Measurements from ENCODE around the gene CDK16.

Gene CDK16

DNA sequence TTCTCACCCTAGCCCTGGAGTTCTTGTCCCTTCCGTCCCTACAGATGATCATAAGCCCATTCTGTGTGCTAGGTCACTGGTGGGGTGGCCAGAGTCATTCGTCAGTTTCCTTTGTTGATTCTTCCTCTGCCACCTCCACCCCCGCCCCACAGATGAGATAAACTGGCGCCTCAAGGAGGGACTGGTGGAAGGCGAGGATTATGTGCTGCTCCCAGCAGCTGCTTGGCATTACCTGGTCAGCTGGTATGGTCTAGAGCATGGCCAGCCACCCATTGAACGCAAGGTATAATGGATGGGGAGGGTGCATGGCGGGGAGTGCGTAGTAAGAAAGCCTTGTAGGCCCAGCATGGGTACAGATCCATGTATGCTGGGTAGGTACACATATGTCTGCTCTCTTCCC lies 20.7 kb downstream of the CDK16 start:
- H3K4me3 Mint-ChIP-seq, result no peak overlapping the region
- H3K4me1 Mint-ChIP-seq, result peaks cover 34% of the 10 kb centered on the region
- peaks cover 54% of the 10 kb centered on the region for H3K36me3 Mint-ChIP-seq (ENCODE audit: low read depth)
- DNase-seq, result no peak
- H3K9me3 Mint-ChIP-seq, result no peaks in the 10 kb centered on the region
- TF ChIP-seq, protein P1, sequence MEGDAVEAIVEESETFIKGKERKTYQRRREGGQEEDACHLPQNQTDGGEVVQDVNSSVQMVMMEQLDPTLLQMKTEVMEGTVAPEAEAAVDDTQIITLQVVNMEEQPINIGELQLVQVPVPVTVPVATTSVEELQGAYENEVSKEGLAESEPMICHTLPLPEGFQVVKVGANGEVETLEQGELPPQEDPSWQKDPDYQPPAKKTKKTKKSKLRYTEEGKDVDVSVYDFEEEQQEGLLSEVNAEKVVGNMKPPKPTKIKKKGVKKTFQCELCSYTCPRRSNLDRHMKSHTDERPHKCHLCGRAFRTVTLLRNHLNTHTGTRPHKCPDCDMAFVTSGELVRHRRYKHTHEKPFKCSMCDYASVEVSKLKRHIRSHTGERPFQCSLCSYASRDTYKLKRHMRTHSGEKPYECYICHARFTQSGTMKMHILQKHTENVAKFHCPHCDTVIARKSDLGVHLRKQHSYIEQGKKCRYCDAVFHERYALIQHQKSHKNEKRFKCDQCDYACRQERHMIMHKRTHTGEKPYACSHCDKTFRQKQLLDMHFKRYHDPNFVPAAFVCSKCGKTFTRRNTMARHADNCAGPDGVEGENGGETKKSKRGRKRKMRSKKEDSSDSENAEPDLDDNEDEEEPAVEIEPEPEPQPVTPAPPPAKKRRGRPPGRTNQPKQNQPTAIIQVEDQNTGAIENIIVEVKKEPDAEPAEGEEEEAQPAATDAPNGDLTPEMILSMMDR (IDR thresholded peaks at IDR 0.05), result no peak
- H3K27ac Mint-ChIP-seq, result no peak overlapping the region
- H3K27me3 Mint-ChIP-seq (ENCODE audit: low read depth, poor library complexity), result no peaks in the 10 kb centered on the region

DNA sequence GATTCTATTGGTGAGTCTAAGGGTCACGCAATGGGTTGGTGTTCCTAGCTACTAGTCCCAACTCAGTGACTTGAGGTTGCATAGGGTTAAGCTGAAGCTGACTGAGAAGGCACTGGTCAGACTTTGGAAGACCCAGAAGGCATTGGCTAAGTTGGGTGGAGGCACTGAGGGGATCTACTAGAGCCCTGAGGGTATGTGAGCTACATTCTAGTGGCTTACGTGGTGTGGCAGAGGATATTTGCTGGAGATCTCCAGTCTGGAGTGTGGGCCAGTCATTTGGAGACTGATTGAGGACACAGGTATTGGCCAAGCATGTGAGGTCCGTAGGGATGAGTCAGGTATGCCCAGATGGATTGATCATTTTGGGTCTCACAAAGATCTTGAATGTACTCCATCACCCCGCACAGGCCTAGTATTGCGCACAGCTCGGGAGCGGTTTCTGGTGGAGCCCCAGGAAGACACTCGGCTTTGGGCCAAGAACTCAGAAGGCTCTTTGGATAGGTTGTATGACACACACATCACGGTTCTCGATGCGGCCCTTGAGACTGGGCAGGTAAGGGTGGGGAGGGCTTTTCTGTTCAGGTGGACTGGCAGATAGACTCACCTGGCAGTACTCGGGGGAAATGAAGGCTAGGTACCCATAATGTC lies 21.5 kb downstream of the CDK16 start:
- Mint-ChIP-seq H3K27me3 (ENCODE audit: low read depth, poor library complexity) (no peaks in the 10 kb centered on the region), H3K9me3 (no peaks in the 10 kb centered on the region), H3K27ac (peak overlapping the region; percentile 73), H3K4me1 (peaks cover 28% of the 10 kb centered on the region), H3K4me3 (no peak overlapping the region), H3K36me3 (ENCODE audit: low read depth) (peaks cover 61% of the 10 kb centered on the region)
- DNase-seq, result no peak
- TF ChIP-seq, protein P1 (IDR thresholded peaks at IDR 0.05), result no peak

DNA sequence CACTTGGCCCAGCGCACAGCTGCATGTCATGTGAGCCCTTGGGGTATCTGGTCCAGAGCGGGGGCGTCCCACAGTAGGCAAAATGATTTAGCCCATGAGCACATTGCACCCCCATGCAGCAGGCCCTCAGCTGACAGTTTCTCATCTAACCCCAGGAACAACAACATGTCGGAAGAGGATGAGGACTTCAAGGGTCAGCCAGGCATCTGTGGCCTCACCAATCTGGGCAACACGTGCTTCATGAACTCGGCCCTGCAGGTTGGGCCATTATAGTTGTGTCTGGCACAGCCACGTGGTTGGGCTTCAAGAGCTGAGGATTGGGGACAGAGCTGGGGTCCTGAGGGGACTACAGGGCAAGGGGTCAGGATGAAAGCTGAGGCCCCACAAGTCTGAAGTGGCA lies 22.1 kb downstream of the CDK16 start:
- Mint-ChIP-seq H3K4me1 (peaks cover 22% of the 10 kb centered on the region), H3K27me3 (ENCODE audit: low read depth, poor library complexity) (no peaks in the 10 kb centered on the region), H3K27ac (no peak overlapping the region), H3K36me3 (ENCODE audit: low read depth) (peaks cover 60% of the 10 kb centered on the region), H3K4me3 (no peak overlapping the region), H3K9me3 (no peaks in the 10 kb centered on the region)
- TF ChIP-seq, protein P1 (IDR thresholded peaks at IDR 0.05), result no peak
- no peak for DNase-seq

DNA sequence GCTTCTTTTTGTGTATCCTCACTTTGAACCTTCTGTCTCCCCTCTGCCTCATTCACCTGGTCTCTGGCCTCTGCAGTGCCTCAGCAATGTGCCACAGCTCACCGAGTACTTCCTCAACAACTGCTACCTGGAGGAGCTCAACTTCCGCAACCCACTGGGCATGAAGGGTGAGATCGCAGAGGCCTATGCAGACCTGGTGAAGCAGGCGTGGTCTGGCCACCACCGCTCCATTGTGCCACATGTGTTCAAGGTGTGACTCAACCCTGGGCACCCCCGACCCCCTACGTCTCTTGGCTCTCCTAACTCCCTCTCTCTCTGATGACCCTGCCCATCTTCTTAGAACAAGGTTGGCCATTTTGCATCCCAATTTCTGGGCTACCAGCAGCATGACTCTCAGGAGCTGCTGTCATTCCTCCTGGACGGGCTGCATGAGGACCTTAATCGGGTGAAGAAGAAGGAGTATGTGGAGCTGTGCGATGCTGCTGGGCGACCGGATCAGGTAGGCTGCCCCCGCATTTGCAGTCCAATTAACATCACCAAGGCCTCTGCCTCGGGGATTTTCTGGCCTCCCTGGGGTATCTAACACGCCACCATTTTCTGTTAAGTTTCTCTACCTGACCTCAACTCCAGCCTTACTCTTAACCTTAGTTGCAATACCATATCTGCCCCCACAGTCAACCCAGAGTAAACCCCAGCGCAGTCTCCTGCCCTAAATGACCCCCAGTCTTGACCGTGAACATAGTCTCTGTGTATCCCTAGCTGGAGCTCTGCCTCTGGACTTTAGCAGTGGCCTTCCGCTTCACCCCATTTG lies 22.9 kb downstream of the CDK16 start:
- Mint-ChIP-seq H3K27ac (peak overlapping the region; percentile 54), H3K4me1 (peaks cover 14% of the 10 kb centered on the region), H3K27me3 (ENCODE audit: low read depth, poor library complexity) (no peaks in the 10 kb centered on the region), H3K4me3 (no peak overlapping the region), H3K36me3 (ENCODE audit: low read depth) (peaks cover 67% of the 10 kb centered on the region), H3K9me3 (no peaks in the 10 kb centered on the region)
- TF ChIP-seq, protein P1 (IDR thresholded peaks at IDR 0.05), result no peak
- DNase-seq, result no peak

DNA sequence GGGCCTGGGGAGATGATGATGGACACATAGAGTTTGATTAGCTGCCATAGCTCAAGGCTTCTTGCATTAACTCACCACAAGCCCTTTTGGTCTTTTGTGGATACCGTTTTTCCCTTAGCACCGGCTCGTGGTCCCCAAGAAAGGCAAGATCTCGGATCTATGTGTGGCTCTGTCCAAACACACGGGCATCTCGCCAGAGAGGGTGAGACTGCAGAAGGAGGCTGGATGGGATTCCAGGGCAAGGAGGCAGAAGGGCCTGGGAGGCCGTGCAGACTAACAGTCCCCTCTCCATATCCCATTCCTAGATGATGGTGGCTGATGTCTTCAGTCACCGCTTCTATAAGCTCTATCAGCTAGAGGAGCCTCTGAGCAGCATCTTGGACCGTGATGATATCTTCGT lies 23.8 kb downstream of the CDK16 start:
- TF ChIP-seq, protein P1 (IDR thresholded peaks at IDR 0.05), result no peak
- Mint-ChIP-seq H3K4me3 (no peak overlapping the region), H3K9me3 (no peaks in the 10 kb centered on the region), H3K4me1 (peaks cover 6% of the 10 kb centered on the region), H3K27me3 (ENCODE audit: low read depth, poor library complexity) (no peaks in the 10 kb centered on the region), H3K27ac (no peak overlapping the region), H3K36me3 (ENCODE audit: low read depth) (peaks cover 73% of the 10 kb centered on the region)
- DNase-seq, result no peak

All from nephron progenitor cell (in vitro differentiated cells).